K562 (cell line): ENCODE measurements around the gene CTCF. TPM values are rescaled to one million over a fixed set of nuclear protein-coding genes. Genes with fewer than 3 reads are reported as not detected.

ENCODE experiments used
- BRD4 ChIP-seq: fragments of 200-600 bp; sonication (generic); IDR thresholded peaks from 2 replicates; pipeline ENCODE4 v1.6.1; 2017; ENCODE audit warnings: inconsistent platforms
- GATAD2A ChIP-seq: fragments of 450-650 bp; IDR thresholded peaks from 2 replicates; pipeline ENCODE4 v1.6.1; 2017
- HNRNPH1 ChIP-seq: fragments of 200-400 bp; formaldehyde crosslinking; optimal IDR thresholded peaks from 2 replicates; pipeline ENCODE3; 2017; ENCODE audit warnings: low read depth, mild to moderate bottlenecking, low read length, moderate library complexity
- SIN3B ChIP-seq: fragments of 450-650 bp; IDR thresholded peaks from 2 replicates; pipeline ENCODE4 v1.6.1; 2017; ENCODE audit warnings: low read depth, mild to moderate bottlenecking, moderate library complexity
- SRSF1 ChIP-seq: fragments of 200-400 bp; formaldehyde crosslinking; IDR thresholded peaks from 2 replicates; pipeline ENCODE4 v1.6.1; 2017; ENCODE audit warnings: mild to moderate bottlenecking, low read depth, low read length, moderate library complexity
- TAF1 ChIP-seq: IDR thresholded peaks from 2 replicates; pipeline ENCODE4 v1.6.1; 2011; ENCODE audit warnings: mild to moderate bottlenecking, low read length, moderate library complexity; ENCODE audit not compliant: insufficient read depth, control insufficient read depth, severe bottlenecking; ENCODE audit errors: extremely low read depth
- TBP ChIP-seq: optimal IDR thresholded peaks from 2 replicates; pipeline ENCODE3; 2011; ENCODE audit warnings: low read depth, low read length, improper control_type of control experiment
- ZNF586 ChIP-seq: fragments of 450-650 bp; formaldehyde crosslinking; conservative IDR thresholded peaks from 2 replicates; pipeline ENCODE4 v1.4.0; 2020; ENCODE audit warnings: mild to moderate bottlenecking, moderate library complexity
- polyA plus RNA-seq, 8 experiments: library from polyadenylated mRNA; depleted of rRNA in 4 of 8; stranded (reverse) in 5 of 8; unstranded in 3 of 8; fragments of >200 nt; fragmentation: Nextera tagmentation in 2 of 8; fragmentation: Illumina TruSeq in 1 of 8; extraction: Ambion mirVana in 2 of 8; extraction: Trizol in 1 of 8; gene quantifications; 2 replicates each; pipeline versions ENCODE4 v1.2.1 to v1.2.3, GENCODE V29; 2011 to 2014; ENCODE audit warnings: inconsistent platforms in 1 of 8, missing spikeins in 1 of 8
- total RNA-seq, 7 experiments: library from RNA; depleted of rRNA in 6 of 7; stranded (reverse); fragments of >200 nt in 6 of 7; fragmentation: Illumina TruSeq in 2 of 7; extraction: Trizol in 2 of 7; gene quantifications; 2 replicates each; pipeline versions ENCODE4 v1.2.1 to v1.2.3, GENCODE V29; 2011 to 2021; ENCODE audit warnings: low replicate concordance in 1 of 7
- TF ChIP-seq, protein P1 (sequence below): sonication (generic); formaldehyde crosslinking; IDR thresholded peaks from 2 replicates; pipeline ENCODE4 v1.8.0; 2022; ENCODE audit warnings: missing genetic modification reagents, mild to moderate bottlenecking, borderline replicate concordance
- TF ChIP-seq, protein P2 (sequence below): sonication (generic); formaldehyde crosslinking; IDR thresholded peaks from 2 replicates; pipeline ENCODE4 v1.8.1; 2023; ENCODE audit warnings: mild to moderate bottlenecking, missing genetic modification reagents, moderate library complexity
- TF ChIP-seq, protein P3 (sequence below), 3 experiments: fragments of 200-800 bp in 1 of 3; fragments of 250-450 bp in 1 of 3; fragments of 450-650 bp in 1 of 3; sonication (Bioruptor Pico) in 1 of 3; sonication (Bioruptor generic) in 1 of 3; formaldehyde crosslinking in 1 of 3; IDR thresholded peaks; 2 replicates each; pipeline versions ENCODE4 v1.6.1 to v1.8.0; 2016 to 2022; ENCODE audit warnings: mild to moderate bottlenecking in 2 of 3, missing genetic modification characterization in 2 of 3, missing compliant biosample characterization in 1 of 3, moderate library complexity in 1 of 3
- TF ChIP-seq, protein P4 (sequence below): sonication (generic); formaldehyde crosslinking; IDR thresholded peaks from 2 replicates; pipeline ENCODE4 v1.8.0; 2022; ENCODE audit warnings: mild to moderate bottlenecking, missing genetic modification reagents
- TF ChIP-seq, protein P5 (sequence below), 2 experiments: fragments of 200-800 bp in 1 of 2; sonication (Bioruptor generic) in 1 of 2; sonication (generic) in 1 of 2; formaldehyde crosslinking in 1 of 2; IDR thresholded peaks in 1 of 2; conservative IDR thresholded peaks in 1 of 2; 2 replicates each; pipeline versions ENCODE4 v1.5.0 to v1.6.1; 2016 to 2020; ENCODE audit warnings: missing compliant biosample characterization in 1 of 2, missing genetic modification characterization in 1 of 2, missing genetic modification reagents in 1 of 2

CTCF gene
- total and polyA plus RNA-seq, 9 of the 15 experiments (the other 6 are each of a cell fraction or from before 2014, with no cell fraction given), result 7.8 to 49.2 (median 33.9) TPM

DNA sequence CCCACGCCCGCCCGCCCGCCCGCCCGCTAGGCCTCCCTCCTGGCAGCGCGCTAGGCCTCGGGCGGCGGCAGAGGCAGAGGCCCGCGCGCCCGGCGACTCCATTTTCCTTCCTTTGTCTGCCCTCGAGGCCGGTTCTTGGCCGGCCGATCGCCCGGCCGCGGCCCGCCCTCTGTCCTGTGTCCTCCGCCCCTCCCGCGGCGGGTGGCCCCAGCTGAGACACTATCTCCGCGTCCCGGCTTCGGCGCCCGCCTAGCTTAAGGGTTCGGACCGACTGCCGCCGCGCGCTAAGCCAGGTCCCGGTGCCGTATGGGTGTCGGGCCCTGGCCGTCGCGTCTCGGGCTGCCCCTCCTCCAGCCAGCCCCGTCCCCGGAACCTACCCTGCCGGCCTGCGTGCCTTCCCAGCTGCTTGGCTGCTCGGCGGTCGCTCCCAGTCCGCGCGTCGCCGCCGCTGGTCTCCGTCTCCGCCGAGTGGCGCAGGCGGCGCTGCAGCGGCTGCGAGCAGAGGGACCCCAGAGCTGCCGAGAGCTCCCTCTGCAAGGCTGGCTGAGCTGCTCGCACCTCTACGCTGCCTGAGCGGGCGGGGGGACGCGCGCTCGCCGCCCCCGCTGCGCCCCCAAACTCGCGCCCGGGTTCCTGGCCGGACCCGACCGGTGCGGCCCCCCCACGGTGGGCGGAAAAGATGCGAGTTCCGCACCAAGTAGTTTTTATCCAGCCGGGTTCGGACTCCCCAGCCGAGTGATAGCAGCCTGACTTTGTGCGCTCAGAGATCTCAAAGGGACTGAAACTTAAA lies 787 bp downstream of the CTCF start (continued):
- peak; percentile 78 for TF ChIP-seq TAF1
- TF ChIP-seq, protein P1, sequence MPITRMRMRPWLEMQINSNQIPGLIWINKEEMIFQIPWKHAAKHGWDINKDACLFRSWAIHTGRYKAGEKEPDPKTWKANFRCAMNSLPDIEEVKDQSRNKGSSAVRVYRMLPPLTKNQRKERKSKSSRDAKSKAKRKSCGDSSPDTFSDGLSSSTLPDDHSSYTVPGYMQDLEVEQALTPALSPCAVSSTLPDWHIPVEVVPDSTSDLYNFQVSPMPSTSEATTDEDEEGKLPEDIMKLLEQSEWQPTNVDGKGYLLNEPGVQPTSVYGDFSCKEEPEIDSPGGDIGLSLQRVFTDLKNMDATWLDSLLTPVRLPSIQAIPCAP (CRISPR knock-in tag), result no peak
- TF ChIP-seq ZNF586, result no peak
- TF ChIP-seq TBP, result peak; percentile 32
- TF ChIP-seq GATAD2A, result peak; percentile 83; the same call in 1 of the 2 replicates
- TF ChIP-seq, protein P2, sequence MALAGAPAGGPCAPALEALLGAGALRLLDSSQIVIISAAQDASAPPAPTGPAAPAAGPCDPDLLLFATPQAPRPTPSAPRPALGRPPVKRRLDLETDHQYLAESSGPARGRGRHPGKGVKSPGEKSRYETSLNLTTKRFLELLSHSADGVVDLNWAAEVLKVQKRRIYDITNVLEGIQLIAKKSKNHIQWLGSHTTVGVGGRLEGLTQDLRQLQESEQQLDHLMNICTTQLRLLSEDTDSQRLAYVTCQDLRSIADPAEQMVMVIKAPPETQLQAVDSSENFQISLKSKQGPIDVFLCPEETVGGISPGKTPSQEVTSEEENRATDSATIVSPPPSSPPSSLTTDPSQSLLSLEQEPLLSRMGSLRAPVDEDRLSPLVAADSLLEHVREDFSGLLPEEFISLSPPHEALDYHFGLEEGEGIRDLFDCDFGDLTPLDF, result peak; percentile 65; the same call in 1 of the 2 replicates
- TF ChIP-seq, protein P3, sequence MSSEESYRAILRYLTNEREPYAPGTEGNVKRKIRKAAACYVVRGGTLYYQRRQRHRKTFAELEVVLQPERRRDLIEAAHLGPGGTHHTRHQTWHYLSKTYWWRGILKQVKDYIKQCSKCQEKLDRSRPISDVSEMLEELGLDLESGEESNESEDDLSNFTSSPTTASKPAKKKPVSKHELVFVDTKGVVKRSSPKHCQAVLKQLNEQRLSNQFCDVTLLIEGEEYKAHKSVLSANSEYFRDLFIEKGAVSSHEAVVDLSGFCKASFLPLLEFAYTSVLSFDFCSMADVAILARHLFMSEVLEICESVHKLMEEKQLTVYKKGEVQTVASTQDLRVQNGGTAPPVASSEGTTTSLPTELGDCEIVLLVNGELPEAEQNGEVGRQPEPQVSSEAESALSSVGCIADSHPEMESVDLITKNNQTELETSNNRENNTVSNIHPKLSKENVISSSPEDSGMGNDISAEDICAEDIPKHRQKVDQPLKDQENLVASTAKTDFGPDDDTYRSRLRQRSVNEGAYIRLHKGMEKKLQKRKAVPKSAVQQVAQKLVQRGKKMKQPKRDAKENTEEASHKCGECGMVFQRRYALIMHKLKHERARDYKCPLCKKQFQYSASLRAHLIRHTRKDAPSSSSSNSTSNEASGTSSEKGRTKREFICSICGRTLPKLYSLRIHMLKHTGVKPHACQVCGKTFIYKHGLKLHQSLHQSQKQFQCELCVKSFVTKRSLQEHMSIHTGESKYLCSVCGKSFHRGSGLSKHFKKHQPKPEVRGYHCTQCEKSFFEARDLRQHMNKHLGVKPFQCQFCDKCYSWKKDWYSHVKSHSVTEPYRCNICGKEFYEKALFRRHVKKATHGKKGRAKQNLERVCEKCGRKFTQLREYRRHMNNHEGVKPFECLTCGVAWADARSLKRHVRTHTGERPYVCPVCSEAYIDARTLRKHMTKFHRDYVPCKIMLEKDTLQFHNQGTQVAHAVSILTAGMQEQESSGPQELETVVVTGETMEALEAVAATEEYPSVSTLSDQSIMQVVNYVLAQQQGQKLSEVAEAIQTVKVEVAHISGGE (CRISPR knock-in tag; IDR thresholded peaks at IDR 0.05), result no peak; a peak in 1 of 6 replicates
- peak; percentile 10; the same call in 1 of the 2 replicates for TF ChIP-seq SIN3B
- TF ChIP-seq SRSF1, result peak; percentile 48; the same call in 1 of the 2 replicates
- peak; percentile 67; the same call in 1 of the 2 replicates for TF ChIP-seq BRD4
- no peak for TF ChIP-seq HNRNPH1
- TF ChIP-seq, protein P4, sequence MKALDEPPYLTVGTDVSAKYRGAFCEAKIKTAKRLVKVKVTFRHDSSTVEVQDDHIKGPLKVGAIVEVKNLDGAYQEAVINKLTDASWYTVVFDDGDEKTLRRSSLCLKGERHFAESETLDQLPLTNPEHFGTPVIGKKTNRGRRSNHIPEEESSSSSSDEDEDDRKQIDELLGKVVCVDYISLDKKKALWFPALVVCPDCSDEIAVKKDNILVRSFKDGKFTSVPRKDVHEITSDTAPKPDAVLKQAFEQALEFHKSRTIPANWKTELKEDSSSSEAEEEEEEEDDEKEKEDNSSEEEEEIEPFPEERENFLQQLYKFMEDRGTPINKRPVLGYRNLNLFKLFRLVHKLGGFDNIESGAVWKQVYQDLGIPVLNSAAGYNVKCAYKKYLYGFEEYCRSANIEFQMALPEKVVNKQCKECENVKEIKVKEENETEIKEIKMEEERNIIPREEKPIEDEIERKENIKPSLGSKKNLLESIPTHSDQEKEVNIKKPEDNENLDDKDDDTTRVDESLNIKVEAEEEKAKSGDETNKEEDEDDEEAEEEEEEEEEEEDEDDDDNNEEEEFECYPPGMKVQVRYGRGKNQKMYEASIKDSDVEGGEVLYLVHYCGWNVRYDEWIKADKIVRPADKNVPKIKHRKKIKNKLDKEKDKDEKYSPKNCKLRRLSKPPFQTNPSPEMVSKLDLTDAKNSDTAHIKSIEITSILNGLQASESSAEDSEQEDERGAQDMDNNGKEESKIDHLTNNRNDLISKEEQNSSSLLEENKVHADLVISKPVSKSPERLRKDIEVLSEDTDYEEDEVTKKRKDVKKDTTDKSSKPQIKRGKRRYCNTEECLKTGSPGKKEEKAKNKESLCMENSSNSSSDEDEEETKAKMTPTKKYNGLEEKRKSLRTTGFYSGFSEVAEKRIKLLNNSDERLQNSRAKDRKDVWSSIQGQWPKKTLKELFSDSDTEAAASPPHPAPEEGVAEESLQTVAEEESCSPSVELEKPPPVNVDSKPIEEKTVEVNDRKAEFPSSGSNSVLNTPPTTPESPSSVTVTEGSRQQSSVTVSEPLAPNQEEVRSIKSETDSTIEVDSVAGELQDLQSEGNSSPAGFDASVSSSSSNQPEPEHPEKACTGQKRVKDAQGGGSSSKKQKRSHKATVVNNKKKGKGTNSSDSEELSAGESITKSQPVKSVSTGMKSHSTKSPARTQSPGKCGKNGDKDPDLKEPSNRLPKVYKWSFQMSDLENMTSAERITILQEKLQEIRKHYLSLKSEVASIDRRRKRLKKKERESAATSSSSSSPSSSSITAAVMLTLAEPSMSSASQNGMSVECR (CRISPR knock-in tag), result peak; percentile 85
- TF ChIP-seq, protein P5, sequence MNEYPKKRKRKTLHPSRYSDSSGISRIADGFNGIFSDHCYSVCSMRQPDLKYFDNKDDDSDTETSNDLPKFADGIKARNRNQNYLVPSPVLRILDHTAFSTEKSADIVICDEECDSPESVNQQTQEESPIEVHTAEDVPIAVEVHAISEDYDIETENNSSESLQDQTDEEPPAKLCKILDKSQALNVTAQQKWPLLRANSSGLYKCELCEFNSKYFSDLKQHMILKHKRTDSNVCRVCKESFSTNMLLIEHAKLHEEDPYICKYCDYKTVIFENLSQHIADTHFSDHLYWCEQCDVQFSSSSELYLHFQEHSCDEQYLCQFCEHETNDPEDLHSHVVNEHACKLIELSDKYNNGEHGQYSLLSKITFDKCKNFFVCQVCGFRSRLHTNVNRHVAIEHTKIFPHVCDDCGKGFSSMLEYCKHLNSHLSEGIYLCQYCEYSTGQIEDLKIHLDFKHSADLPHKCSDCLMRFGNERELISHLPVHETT (CRISPR knock-in tag; conservative IDR thresholded peaks at IDR 0.05 in 1 of 2, IDR thresholded peaks at IDR 0.05 in 1 of 2), result peak in 1 of 2 experiments; percentile 97; a peak in 1 of 4 replicates
